Uterus (tissue), 2 donors: Measurements from ENCODE around the gene UBE2B.
"Not testable (repeated sequence)": the region's sequence is repeated elsewhere in the genome, so short reads cannot be mapped to it uniquely, and the experiment has no call there.

Experiments
- POLR2A ChIP-seq, 2 donors: fragments of 450-650 bp; IDR thresholded peaks; one replicate each; pipeline ENCODE4 v1.6.1; 2016; ENCODE audit warnings: antibody characterized with exemption in 2 of 2, mild to moderate bottlenecking in 1 of 2, moderate library complexity in 1 of 2
- TF ChIP-seq, protein P1 (sequence below), 4 experiments: fragments of 200-600 bp in 2 of 4; fragments of 450-650 bp in 2 of 4; sonication (generic) in 2 of 4; IDR thresholded peaks; one replicate each; pipeline ENCODE4 v1.5.1; 2016 to 2019; ENCODE audit warnings: antibody characterized with exemption in 4 of 4, mild to moderate bottlenecking in 2 of 4, moderate library complexity in 1 of 4

DNA sequence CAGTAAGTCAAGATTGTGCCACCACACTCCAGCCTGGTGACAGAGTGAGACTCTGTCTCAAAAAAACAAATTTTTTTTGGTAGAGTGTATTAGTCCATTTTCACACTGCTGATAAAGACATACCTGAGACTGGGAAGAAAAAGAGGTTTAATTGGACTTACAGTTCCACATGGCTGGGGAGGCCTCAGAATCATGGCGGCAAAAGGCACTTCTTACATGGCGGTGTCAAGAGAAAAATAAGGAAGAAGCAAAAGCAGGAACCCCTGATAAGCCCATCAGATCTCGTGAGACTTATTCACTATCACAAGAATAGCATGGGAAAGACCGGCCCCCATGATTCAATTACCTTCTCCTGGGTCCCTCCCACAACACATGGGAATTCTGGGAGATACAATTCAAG lies 49.7 kb downstream of the UBE2B start:
- TF ChIP-seq, protein P1, sequence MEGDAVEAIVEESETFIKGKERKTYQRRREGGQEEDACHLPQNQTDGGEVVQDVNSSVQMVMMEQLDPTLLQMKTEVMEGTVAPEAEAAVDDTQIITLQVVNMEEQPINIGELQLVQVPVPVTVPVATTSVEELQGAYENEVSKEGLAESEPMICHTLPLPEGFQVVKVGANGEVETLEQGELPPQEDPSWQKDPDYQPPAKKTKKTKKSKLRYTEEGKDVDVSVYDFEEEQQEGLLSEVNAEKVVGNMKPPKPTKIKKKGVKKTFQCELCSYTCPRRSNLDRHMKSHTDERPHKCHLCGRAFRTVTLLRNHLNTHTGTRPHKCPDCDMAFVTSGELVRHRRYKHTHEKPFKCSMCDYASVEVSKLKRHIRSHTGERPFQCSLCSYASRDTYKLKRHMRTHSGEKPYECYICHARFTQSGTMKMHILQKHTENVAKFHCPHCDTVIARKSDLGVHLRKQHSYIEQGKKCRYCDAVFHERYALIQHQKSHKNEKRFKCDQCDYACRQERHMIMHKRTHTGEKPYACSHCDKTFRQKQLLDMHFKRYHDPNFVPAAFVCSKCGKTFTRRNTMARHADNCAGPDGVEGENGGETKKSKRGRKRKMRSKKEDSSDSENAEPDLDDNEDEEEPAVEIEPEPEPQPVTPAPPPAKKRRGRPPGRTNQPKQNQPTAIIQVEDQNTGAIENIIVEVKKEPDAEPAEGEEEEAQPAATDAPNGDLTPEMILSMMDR (IDR thresholded peaks at IDR 0.05) = not testable (repeated sequence)
- TF ChIP-seq POLR2A (IDR thresholded peaks at IDR 0.05) = not testable (repeated sequence)
